Skeletal muscle cell (primary cell): ENCODE data around the gene ZNF786.
"Not testable (repeated sequence)": the region's sequence is repeated elsewhere in the genome, so short reads cannot be mapped to it uniquely, and the experiment has no call there.

Experiments
- DNase-seq: peaks from one replicate; pipeline ENCODE4 v3.0.0-alpha.2; 2010; ENCODE audit warnings: low read depth
- H3K4me3 ChIP-seq: 2 replicates; pipeline ENCODE4 v1.5.1; 2011; ENCODE audit warnings: low read depth, mild to moderate bottlenecking, control low read depth, low read length, moderate library complexity

ZNF786 gene, protein sequence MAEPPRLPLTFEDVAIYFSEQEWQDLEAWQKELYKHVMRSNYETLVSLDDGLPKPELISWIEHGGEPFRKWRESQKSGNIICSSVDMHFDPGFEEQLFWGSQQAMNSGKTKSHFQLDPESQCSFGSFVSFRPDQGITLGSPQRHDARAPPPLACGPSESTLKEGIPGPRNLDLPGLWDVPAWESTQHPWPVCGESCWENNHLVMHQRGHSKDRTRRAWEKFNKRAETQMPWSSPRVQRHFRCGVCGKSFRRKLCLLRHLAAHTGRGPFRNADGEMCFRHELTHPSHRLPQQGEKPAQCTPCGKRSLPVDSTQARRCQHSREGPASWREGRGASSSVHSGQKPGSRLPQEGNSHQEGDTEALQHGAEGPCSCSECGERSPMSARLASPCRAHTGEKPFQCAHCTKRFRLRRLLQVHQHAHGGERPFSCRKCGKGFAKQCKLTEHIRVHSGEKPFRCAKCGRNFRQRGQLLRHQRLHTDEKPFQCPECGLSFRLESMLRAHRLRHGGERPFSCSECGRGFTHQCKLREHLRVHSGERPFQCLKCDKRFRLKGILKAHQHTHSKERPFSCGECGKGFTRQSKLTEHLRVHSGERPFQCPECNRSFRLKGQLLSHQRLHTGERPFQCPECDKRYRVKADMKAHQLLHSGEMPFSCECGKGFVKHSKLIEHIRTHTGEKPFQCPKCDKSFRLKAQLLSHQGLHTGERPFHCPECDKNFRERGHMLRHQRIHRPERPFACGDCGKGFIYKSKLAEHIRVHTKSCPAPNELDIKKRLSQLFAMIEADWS

DNA sequence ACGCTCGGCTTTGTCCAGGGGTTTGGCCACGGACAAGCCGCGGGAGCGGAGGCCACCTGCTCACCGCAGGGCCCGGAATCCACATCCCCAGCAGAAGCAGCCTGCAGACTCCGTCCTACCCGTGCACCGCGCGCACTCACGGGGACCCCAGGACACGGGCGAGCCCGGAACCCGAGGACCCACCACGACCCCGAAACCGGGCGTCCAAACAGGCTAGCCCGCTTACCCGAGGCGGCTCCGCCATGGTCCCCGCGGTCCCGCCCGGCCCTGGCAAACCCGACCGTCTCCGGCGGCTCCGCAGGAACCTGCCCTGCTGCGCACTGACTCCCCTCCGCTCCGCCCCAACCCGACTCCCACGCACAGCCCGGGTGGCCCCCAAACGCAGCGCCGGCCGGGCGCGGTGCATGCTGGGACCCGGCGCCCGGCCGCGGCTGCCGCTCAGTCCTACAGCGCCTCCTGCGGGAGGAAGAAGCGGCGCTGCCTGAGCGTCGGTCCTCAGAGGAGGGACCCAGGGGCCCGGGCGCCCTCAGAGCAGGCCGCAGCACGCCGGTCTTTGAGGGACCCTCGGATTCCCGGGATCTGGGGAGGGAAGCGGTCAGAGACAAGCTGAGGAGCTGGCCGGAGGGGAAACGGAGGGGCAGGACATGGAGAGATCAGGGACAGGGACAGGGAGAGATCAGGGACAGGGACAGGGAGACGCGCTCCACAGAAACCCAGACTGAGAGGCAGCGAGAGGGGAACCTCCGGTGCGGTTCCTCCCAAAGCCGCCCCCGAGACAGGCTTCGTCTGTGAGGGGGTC is at the start of gene ZNF786:
TSS of gene ZNF786 (minus strand) at position 322 of the 799 bp plus-strand sequence. CDS start at position 244, 78 bp downstream.
- H3K4me3 ChIP-seq = peak within 1 kb of the TSS; percentile 85
- DNase-seq = peak; percentile 63

DNA sequence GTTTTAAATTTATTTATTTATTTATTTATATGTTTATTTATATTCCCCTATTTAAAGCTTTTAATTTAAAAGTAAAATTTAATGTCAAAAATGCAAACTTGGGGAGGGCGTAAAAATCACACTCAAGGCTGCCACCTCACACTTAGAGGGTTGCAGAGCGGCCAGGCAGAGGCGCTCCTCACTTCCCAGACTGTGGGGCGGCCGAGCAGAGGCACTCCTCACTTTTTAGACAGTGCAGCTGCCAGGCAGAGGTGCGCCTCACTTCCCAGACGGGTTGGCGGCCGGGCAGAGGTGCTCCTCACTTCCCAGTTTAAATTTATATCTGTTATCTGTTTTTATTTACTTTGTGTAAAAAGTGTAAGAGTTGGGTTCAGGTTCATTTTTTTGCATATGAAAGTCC is 45.6 kb upstream of the ZNF786 start:
- no peak overlapping the region for H3K4me3 ChIP-seq
- DNase-seq = no peak

DNA sequence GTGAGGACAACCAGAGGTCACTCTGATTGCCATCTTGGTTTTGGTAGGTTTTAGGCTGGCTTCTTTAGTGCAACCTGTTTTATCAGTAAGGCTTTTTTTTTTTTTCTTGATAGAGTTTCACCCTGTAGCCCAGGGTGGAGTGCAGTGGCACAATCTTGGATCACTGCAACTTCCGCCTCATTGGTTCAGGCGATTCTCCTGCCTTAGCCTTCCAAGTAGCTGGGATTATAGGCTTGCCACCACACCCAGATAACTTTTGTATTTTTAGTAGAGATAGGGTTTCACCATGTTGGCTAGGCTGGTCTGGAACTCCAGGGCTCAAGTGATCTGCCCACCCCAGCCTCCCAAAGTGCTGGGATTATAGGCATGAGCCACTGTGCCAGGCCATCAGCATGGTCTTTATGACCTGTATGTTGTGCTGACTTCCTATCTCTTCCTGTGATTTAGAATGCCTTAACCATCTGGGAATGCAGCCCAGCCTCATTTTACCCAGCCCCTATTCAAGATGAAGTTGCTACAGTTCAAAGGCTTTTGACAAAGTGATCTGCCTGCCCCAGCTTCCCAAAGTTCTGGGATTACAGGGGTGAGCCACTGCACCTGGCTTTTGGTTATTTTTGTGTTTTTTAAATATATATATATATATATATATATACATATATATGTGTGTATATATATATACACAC is 42.7 kb upstream of the ZNF786 start:
- DNase-seq = no peak
- H3K4me3 ChIP-seq = no peak overlapping the region

DNA sequence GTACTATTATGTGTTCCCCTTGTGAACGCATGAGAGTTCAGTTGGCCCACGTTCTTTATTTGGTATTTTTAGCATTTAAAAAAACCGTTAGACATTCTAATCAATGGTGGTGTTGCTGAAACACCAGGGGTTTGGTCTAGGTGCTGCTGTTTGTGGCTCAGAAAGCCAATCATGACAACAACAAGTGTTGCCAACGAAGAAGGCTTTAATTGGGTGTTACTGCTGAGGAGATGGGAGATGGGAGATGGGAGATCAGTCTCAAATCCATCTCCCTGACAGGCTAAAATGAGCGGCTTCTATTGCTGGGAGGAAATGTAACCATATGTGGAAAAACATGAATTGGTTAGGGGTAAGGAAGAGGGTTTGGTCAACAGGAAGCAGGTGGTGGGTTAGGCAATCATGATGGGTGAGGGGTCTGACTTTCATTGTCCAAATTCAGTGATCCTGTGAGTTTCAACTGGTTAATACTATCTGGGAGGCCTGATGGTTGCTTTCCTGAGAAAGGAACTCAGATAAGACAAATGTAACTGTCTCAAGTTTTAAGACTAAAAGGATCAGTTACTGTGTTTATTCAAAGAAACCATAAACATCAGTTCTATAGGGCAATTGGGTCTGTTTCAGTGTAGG is 40.2 kb upstream of the ZNF786 start:
- no peak overlapping the region for H3K4me3 ChIP-seq

DNA sequence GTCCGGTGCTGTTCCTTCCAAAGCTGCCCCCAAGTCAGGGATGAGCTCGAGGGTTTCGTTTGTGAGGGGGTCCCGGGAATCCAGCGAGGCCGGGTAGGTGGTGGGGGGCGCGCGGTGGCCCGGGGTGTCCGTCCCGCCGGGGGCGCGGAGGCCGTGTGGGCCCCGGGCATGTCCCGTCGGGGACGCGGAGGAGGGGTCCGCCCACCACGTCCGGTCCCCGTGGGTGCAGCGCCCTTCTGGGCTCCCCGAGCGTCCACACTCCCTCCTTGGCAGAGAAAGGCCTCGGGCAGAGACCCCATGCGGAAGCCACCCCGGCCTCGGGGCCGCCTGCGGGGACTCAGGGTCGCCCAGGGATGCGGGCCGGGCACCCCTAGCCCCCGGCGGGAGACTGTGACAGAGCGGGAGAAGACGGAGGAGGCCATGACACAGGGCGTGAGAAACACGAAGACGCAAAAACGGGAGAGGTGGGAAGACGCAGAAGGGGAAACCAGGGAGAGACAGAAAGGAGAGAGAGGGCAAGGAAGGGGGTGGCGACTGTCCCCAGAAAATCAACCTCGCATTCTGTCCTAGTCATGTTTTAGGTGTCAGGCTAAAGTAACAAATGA is 36.2 kb upstream of the ZNF786 start:
- no peak for DNase-seq
- peak overlapping the region; percentile 93 for H3K4me3 ChIP-seq

More for the DNA sequence above, 40.2 kb upstream of the ZNF786 start:
- DNase-seq = no peak

DNA sequence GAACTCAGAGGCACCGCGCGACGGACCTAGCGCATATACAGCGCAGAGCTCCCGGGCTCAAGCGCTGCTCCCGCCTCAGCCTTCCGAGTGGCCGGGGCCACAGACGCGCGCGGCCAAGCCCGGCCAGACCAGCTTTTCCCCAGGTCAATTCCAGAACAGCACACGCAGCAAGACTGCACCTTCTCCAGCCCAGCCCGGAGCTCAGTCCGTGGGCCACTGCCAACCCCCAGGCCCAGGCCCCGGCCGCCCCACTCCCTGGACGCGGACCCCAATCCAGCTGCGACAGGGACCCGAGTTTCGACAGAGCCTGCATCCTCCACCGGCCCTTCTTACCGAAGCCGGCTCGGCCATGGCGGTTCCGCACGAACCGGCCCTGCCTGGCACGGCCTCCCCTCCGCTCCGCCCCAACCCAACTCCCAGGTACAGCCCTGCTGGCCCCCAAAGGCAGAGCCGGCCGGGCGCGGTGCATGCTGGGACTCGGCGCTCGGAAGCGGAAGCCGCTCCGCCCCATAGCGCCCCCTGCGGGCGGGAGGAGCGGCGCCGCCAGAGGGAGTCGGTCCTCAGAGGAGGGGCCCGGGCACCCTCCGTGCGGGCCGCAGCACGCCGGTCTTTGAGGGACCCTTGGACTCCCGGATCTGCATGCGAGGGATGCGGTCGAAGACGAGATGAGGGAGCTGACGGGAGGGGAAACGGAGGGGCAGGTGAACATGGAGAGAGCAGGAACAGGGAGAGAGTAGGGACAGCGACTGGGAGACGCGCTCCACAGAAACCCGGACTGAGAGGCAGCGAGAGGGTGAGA is 35.5 kb upstream of the ZNF786 start, which contains the start of gene ZNF425:
TSS of gene ZNF425 (minus strand) at position 462 of the 799 bp plus-strand sequence. CDS start at position 351, 111 bp downstream.
- peak; percentile 70 for DNase-seq
- H3K4me3 ChIP-seq = peak within 1 kb of the TSS; percentile 93

DNA sequence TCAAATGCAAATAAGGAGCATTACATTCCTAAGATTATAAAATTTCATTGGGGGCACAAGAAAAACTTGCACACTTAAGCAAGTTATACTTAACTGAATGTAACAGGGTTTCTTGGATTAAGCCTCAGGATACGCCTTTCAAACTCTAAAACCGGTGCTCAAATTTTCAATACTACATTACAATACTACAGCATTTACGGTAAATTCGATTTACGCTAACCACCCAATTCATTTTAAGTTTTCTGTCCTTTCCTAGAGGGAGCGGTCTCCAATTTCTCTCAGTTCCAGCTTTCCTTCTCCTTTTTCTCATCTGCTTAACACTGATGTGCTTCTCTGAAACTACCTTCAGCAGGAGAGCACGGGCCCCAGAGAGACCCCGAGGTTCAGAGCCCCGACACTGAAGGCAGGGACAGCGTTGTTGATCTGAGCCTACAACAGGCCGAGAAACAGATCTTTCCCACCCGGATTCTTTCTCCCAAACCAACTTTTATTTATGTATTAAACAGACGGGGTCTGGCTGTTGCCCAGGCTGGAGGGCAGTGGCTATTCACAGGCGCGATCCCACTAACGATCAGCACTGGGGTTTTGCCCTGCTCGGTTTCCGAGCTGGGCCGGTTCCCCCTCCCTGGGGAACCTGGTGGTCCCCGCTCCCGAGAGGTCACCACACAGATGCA is 34.8 kb upstream of the ZNF786 start:
- DNase-seq = no peak
- peak overlapping the region; percentile 93 for H3K4me3 ChIP-seq

DNA sequence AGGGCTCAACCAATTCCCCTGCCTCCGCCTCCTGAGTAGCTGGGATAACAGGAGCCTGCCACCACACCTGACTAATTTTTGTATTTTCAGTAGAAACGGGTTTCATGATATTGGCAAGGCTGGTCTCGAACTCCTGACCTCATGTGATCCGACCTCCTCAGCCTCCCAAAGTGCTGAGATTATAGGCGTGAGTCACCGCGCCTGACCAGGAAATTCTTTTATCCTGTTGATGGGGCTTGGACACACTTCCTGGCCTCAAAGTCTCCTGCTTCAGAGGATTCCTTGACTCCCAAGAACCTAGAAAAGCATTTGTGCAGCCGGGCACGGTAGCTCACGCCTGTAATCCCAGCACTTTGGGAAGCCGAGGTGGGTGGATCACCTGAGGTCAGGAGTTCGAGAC is 19.5 kb upstream of the ZNF786 start:
- no peak for DNase-seq
- no peak overlapping the region for H3K4me3 ChIP-seq

DNA sequence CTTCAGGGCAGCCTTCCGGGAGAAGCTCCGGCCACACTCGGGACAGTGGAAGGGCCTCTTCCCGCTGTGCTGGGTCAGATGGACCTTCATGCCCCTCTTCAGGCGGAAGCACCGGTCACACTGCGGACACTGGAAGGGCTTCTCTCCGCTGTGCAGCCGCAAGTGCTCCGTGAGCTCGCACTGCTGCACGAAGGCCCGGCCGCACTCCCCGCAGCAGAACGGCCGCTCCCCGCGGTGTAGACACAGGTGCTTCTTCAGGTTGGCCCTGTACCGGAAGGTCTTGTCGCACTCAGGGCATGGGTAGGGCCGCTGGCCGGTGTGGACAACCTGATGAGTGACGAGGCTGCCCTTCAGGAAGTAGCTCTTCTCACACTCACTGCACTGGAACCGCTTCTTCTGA is 14.2 kb upstream of the ZNF786 start:
- H3K4me3 ChIP-seq = no peak overlapping the region
- no peak for DNase-seq

DNA sequence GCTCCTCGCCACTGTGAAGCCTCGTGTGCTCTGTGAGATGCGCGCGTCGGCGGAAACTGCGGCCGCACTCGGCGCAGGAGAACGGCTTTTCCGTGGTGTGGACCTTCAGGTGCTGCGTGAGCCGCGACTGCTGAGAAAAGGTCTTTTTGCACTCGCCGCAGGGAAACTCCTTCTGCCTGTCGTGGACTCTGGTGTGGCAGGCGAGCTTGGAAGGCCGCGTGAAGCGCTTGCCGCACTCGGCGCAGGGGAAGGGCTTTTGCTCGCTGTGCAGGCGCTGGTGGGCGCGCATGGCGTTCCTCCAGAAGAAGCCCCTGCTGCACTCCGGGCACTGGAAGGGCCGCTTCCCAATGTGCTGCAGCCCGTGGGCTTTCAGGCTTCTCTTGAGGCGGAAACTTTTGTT is 13.7 kb upstream of the ZNF786 start:
- DNase-seq = no peak
- no peak overlapping the region for H3K4me3 ChIP-seq

DNA sequence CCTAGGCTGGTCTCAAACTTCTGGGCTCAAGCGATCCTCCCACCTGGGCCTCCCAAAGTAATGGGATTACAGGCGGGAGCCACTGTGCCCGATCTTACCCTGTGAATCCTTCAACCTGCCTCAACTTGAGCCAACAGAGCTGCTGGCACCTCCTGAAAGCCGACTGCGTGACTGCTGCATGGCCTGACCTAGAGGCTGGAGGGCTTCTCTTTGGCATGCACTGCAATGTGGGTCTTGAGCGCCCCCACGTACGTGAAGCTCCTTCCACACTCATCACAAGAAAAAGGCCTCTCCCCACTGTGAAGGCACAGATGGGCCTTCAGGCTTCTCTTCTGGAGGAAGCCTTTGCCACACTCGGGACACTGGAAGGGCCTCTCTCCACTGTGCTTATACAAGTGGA is 12.9 kb upstream of the ZNF786 start:
- no peak for DNase-seq
- no peak overlapping the region for H3K4me3 ChIP-seq

DNA sequence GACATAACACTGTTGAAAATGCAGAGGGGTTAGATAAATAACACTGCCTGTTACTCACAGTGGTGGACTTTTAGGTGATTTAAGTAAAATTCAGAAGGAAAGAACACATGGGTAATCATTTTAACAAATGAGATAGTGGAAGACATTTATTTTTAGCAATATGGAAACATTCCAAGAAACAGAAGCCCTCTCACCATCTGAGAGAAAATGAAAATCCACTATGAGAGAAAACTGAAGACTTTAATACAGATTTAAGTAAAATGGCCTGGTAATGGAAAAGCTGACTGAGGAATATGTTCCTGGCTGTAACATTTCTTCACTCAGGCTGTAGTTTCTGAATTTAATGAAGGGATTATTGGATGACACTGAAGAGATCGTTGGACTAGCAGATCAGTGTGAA is 12.1 kb upstream of the ZNF786 start:
- DNase-seq = no peak

DNA sequence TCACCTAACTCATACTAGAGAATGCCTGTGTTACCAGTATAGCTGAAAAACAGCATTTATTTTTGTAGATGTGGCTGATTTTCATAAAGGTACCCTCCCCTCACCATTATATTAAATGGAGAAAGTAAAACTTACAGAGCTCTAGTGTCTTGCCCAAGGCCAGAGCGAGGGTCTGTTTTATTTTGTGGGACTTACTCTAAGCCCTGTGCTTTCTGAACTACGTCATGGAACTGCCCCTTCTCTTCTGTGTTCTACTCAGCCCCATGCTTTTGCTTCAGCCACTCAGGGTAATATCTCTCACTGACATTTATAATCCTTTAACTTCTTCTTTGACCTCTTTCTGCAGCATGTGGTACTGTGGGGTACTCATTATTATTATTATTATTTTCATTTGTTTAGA is 10.3 kb upstream of the ZNF786 start:
- DNase-seq = no peak
- H3K4me3 ChIP-seq = no peak overlapping the region

More for the DNA sequence above, 12.1 kb upstream of the ZNF786 start:
- H3K4me3 ChIP-seq = no peak overlapping the region

DNA sequence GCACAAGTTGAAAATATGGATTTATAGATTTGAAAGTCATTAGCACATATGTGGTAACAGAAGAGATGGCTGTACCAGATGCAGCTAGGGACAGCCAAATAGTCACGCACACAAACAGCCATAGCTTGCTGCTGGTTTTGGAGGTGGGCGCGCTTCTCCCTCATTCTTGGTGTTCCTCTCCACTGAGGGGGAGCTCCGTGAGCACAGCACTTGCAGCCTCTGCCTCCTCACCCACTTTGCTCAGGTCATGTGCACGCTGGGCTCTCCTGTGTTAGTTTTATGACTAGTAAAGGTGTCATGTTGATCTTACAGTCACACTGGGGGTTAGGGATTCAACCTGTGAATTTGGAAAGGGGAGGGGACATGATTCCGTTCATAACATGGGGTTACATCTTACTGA is 8.5 kb upstream of the ZNF786 start:
- no peak for DNase-seq
- no peak overlapping the region for H3K4me3 ChIP-seq

DNA sequence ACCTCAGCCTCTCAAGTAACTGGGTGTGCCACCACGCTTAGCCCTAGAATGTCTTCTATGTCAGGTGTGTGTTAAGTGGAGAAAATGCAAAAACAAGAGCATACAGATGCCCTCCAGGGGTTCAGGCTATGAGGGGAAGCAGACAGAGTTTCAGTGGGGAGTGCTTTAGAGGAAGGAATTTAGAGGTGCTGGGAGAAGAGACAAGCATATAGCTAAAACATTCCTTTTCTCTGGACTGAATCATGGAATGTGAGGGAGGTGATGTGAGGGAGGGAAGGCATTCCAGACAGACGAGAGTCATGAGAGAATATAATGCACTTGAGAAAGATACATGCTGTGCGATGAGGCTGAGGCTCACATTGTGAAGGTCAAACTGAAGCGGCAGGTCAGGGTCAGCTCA is 6.6 kb upstream of the ZNF786 start:
- H3K4me3 ChIP-seq = no peak overlapping the region
- DNase-seq = no peak

DNA sequence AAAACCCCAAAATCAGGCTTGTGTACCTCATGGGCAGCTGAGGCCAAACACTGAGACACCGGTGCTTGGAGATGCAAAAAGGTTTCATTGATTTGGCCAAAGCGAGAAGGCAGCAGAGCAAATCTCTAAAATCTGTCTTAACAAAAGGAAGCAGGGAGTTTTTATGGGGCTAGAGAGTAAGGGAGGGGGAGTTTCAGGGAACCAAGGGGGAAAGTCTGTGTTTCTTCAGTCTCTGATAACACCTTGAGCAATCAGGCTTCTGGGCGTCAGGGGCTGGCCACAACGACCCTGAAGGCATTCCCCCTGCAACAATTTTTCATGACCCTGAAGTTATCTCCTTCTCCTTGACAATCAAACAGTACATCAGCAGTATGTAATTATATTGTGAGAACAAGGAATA is 2.7 kb upstream of the ZNF786 start:
- no peak for DNase-seq
- no peak overlapping the region for H3K4me3 ChIP-seq

DNA sequence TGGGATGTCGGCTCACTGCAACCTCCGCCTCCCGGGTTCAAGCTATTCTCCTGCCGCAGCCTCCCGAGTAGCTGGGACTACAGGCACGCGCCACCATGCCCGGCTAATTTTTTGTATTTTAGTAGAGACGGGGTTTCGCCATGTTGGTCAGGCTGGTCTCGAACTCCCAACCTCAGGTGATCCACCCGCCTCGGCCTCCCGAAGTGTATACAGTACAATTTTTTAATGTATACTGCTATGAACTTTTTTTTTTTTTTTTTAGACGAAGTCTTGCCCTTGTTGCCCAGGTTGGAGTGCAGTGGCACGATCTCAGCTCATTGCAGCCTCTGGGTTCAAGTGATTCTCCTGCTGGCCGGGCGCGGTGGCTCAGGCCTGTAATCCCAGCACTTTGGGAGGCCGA is 1.7 kb upstream of the ZNF786 start:
- DNase-seq, H3K4me3 ChIP-seq: not testable (repeated sequence)
